CD4-positive, alpha-beta T cell (primary cell): ENCODE data around the gene BUB3. TPM values are rescaled to one million over a fixed set of nuclear protein-coding genes. Genes with fewer than 3 reads are reported as not detected.

Experiments
- ATAC-seq: fragments of 200-7000 bp; cut with Tn5 transposase; one replicate; pipeline ENCODE4 v1.10.0; 2022; ENCODE audit warnings: mild to moderate bottlenecking; ENCODE audit not compliant: poor library complexity
- CTCF ChIA-PET: fragments of 350-600 bp; sonication (Branson Sonifier 250); formaldehyde crosslinking; loops from one replicate; lab custom pipeline; 2021; ENCODE audit warnings: antibody characterized with exemption, inconsistent platforms; lab: Charles Lee
- POLR2A ChIA-PET: fragments of 350-600 bp; sonication (Branson Sonifier 250); formaldehyde crosslinking; loops from one replicate; lab custom pipeline; 2021; ENCODE audit warnings: antibody characterized with exemption, inconsistent platforms; lab: Charles Lee
- DNase-seq, 14 experiments: peaks; one replicate each; pipeline ENCODE4 v3.0.0-alpha.2; 2013 to 2020; ENCODE audit warnings: mixed read lengths in 2 of 14
- H3K27ac ChIP-seq, 2 donors: one replicate each; pipeline versions ENCODE4 v1.5.1 to v1.7.0; 2013; ENCODE audit warnings: low read length in 2 of 2, low read depth in 1 of 2, mild to moderate bottlenecking in 1 of 2
- H3K27me3 ChIP-seq, 2 experiments: 1 replicate in 1 of 2; 2 replicates in 1 of 2; pipeline versions ENCODE4 v1.6.1 to v1.7.0; 2013; ENCODE audit warnings: low read length in 2 of 2, control low read depth in 1 of 2, mild to moderate bottlenecking in 1 of 2, moderate library complexity in 1 of 2; ENCODE audit not compliant: insufficient read depth in 2 of 2, control insufficient read depth in 1 of 2
- H3K36me3 ChIP-seq: one replicate; pipeline ENCODE4 v1.6.1; 2013; ENCODE audit warnings: low read length, control low read depth; ENCODE audit not compliant: insufficient read depth
- H3K4me1 ChIP-seq: one replicate; pipeline ENCODE4 v1.6.1; 2013; ENCODE audit warnings: low read length, control low read depth; ENCODE audit not compliant: insufficient read depth
- H3K4me3 ChIP-seq: one replicate; pipeline ENCODE4 v1.5.1; 2013; ENCODE audit warnings: mild to moderate bottlenecking, low read length, moderate library complexity
- H3K9me3 ChIP-seq, 2 experiments: 1 replicate in 1 of 2; 2 replicates in 1 of 2; pipeline versions ENCODE4 v1.6.1 to v1.7.0; 2013; ENCODE audit warnings: low read length in 2 of 2, mild to moderate bottlenecking in 2 of 2, control low read depth in 1 of 2, moderate library complexity in 1 of 2; ENCODE audit not compliant: control insufficient read depth in 1 of 2, insufficient read depth in 1 of 2
- H3K27ac Mint-ChIP-seq: one replicate; pipeline ENCODE4 v1.8.0; 2020; ENCODE audit warnings: mixed read lengths
- H3K27me3 Mint-ChIP-seq: one replicate; pipeline ENCODE4 v1.8.0; 2021; ENCODE audit warnings: mixed read lengths
- H3K36me3 Mint-ChIP-seq: one replicate; pipeline ENCODE4 v1.8.0; 2021; ENCODE audit warnings: low read depth, mixed read lengths
- H3K4me1 Mint-ChIP-seq: one replicate; pipeline ENCODE4 v1.8.0; 2021; ENCODE audit warnings: low read depth, mixed read lengths
- H3K4me3 Mint-ChIP-seq: one replicate; pipeline ENCODE4 v1.8.0; 2020; ENCODE audit warnings: mild to moderate bottlenecking, mixed read lengths
- H3K9me3 Mint-ChIP-seq: one replicate; pipeline ENCODE4 v1.8.0; 2020; ENCODE audit warnings: mixed read lengths
- intact Hi-C, 2 experiments: fragments of 100-400 bp; cut with DNase I in 1 of 2; cut with micrococcal nuclease in 1 of 2; formaldehyde crosslinking; loops; one replicate each; pipeline versions ENCODE4 v1.15.1 to v1.9.0; 2023 to 2025; cut with DNase I, micrococcal nuclease
- total RNA-seq, 174 experiments: library from RNA in 2 of 174; stranded (reverse) in 2 of 174; gene quantifications; one replicate each; pipeline ENCODE4 v1.2.3 and lab custom pipeline; 2021 to 2026
- TF ChIP-seq, protein P1 (sequence below): fragments of 200-600 bp; IDR thresholded peaks from one replicate; pipeline ENCODE4 v1.8.0; 2022; ENCODE audit warnings: antibody characterized with exemption, mild to moderate bottlenecking

BUB3 gene
- total RNA-seq, 2 experiments from 2014 or later, result 167 to 178 TPM

DNA sequence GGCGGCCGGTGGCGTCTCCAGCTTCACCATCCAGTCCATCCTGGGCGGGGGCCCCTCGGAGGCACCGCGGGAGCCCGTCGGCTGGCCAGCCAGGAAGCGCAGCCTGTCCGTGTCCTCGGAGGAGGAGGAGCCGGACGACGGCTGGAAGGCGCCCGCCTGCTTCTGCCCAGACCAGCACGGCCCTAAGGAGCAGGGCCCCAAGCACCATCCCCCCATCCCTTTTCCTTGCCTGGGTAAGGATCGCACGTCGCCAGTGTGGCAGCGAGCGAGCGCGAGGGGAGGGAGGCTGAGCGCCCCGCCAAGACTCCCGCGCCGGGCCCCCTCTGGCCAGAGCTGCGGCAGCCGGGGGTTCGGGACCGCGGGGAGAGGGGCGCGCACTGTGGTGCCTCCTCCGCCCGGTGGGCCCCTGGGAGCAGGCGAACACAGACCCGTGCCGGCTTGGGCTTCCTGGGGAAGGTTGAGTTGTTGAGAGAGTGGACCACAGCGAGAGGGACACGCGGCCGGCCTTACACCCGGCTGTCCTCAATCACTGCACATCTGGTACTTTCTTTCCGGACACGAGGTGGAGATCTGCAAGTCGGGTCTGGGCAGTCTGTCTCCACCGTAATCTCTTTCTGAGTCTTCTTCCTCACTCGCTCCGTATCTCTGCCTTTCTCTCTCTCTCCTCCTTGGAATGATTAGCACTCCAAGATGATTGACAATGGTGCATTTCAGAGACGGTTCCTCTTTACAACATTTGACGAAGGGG, 5.6 kb upstream of the BUB3 start:
- TF ChIP-seq, protein P1, sequence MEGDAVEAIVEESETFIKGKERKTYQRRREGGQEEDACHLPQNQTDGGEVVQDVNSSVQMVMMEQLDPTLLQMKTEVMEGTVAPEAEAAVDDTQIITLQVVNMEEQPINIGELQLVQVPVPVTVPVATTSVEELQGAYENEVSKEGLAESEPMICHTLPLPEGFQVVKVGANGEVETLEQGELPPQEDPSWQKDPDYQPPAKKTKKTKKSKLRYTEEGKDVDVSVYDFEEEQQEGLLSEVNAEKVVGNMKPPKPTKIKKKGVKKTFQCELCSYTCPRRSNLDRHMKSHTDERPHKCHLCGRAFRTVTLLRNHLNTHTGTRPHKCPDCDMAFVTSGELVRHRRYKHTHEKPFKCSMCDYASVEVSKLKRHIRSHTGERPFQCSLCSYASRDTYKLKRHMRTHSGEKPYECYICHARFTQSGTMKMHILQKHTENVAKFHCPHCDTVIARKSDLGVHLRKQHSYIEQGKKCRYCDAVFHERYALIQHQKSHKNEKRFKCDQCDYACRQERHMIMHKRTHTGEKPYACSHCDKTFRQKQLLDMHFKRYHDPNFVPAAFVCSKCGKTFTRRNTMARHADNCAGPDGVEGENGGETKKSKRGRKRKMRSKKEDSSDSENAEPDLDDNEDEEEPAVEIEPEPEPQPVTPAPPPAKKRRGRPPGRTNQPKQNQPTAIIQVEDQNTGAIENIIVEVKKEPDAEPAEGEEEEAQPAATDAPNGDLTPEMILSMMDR, result no peak
- Histone ChIP-seq H3K27ac (no peak overlapping the region), H3K4me1 (peaks cover 84% of the 10 kb centered on the region), H3K27me3 (peaks cover 77 to 79% of the 10 kb centered on the region in 2 experiments), H3K36me3 (no peaks in the 10 kb centered on the region), H3K9me3 (peaks cover 0 to 51% of the 10 kb centered on the region in 2 experiments), H3K4me3 (peak overlapping the region; percentile 25)
- peaks cover 67% of the 10 kb centered on the region for H3K4me1 Mint-ChIP-seq
- no peaks in the 10 kb centered on the region for H3K36me3 Mint-ChIP-seq
- peak overlapping the region; percentile 80 for H3K4me3 Mint-ChIP-seq
- intact Hi-C loops, result no loop called here
- ATAC-seq, result no peak
- H3K9me3 Mint-ChIP-seq, result no peaks in the 10 kb centered on the region
- ChIA-PET CTCF (interaction anchor here (1.4 to 1.6 kb wide), 2 partner anchors 14 to 15 kb away, joined by 3 to 4 read pairs; no protein-coding TSS in a partner anchor), POLR2A (interaction anchor here (0.6 to 3.1 kb wide), 4 partner anchors 9 to 1313 kb away, joined by 3 to 24 read pairs (median 13); no protein-coding TSS in a partner anchor)
- peaks cover 66% of the 10 kb centered on the region for H3K27me3 Mint-ChIP-seq
- no peak overlapping the region for H3K27ac Mint-ChIP-seq
- peak in 1 of 14 experiments; percentile 17 for DNase-seq

DNA sequence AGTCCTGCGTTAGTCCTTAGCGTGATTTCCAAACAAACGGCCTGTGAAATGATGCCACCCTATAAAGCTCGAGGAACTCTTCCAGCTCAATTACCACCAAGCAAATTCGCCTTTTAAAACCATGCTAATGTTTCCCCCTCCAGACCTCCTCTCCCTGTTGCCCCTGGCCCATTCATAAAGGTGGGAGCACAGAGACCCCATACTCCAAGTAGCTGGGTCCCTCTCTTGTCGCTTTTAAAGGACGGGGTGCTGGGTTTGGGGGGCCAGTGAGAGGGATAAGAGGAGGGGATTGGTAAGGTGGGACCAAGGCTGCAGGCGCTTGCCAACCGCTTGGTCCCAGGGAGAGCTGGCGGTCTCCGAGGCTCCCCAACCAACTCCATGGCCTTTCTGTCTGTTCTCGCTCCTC, 5.0 kb upstream of the BUB3 start:
- Mint-ChIP-seq H3K27me3 (peaks cover 60% of the 10 kb centered on the region), H3K9me3 (no peaks in the 10 kb centered on the region), H3K4me1 (peaks cover 67% of the 10 kb centered on the region), H3K36me3 (peaks cover 4% of the 10 kb centered on the region), H3K4me3 (peak overlapping the region; percentile 80), H3K27ac (no peak overlapping the region)
- Histone ChIP-seq H3K36me3 (no peaks in the 10 kb centered on the region), H3K4me3 (peak overlapping the region; percentile 51), H3K4me1 (peaks cover 82% of the 10 kb centered on the region), H3K27ac (no peak overlapping the region), H3K27me3 (peaks cover 71 to 73% of the 10 kb centered on the region in 2 experiments), H3K9me3 (peaks cover 0 to 50% of the 10 kb centered on the region in 2 experiments)
- ATAC-seq (no peak), DNase-seq (peak in 1 of 14 experiments; percentile 14)
- intact Hi-C loops, result no loop called here
- TF ChIP-seq, protein P1, result no peak
- ChIA-PET POLR2A (interaction anchor here (0.6 to 3.1 kb wide), 5 partner anchors 10 to 1313 kb away, joined by 3 to 24 read pairs (median 3); no protein-coding TSS in a partner anchor), CTCF (interaction anchor here (1.4 to 1.9 kb wide), 3 partner anchors 15 to 78 kb away, joined by 3 to 4 read pairs (median 4); no protein-coding TSS in a partner anchor)

DNA sequence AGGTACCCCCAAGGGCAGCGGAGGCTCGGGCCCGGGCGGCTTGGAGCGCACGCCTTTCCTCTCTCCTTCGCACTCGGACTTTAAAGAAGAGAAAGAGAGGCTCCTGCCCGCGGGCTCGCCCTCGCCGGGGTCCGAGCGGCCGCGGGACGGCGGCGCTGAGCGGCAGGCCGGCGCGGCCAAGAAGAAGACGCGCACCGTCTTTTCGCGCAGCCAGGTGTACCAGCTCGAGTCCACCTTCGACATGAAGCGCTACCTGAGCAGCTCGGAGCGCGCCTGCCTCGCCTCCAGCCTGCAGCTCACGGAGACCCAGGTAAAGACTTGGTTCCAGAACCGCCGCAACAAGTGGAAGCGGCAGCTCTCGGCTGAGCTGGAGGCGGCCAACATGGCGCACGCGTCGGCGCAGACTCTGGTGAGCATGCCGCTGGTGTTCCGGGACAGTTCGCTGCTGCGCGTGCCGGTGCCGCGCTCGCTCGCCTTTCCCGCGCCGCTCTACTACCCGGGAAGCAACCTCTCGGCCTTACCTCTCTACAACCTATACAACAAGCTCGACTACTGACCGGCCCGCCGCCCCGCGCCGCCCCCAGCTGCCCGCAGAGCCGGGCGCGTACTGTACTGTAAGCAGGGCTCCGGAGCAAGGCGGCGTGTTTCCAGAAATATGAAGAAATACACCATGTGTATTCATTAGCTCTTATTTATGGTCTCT, 4.5 kb upstream of the BUB3 start:
- H3K9me3 Mint-ChIP-seq, result no peaks in the 10 kb centered on the region
- POLR2A ChIA-PET, result interaction anchor here (1.2 to 3.1 kb wide), 4 partner anchors 10 to 96 kb away, joined by 3 to 24 read pairs (median 13); no protein-coding TSS in a partner anchor
- CTCF ChIA-PET, result interaction anchor here (1.4 to 1.9 kb wide), 3 partner anchors 15 to 78 kb away, joined by 3 to 4 read pairs (median 4); no protein-coding TSS in a partner anchor
- H3K36me3 ChIP-seq, result no peaks in the 10 kb centered on the region
- peaks cover 55% of the 10 kb centered on the region for H3K27me3 Mint-ChIP-seq
- ATAC-seq (no peak), DNase-seq (peak in 7 of 14 experiments; percentile 42 to 76 (median 51))
- H3K27ac Mint-ChIP-seq, result no peak overlapping the region
- H3K4me1 ChIP-seq, result peaks cover 77% of the 10 kb centered on the region
- H3K27ac ChIP-seq, result no peak overlapping the region
- H3K4me1 Mint-ChIP-seq, result peaks cover 64% of the 10 kb centered on the region
- TF ChIP-seq, protein P1, result no peak
- H3K9me3 ChIP-seq, result peaks cover 0 to 50% of the 10 kb centered on the region in 2 experiments
- H3K4me3 ChIP-seq, result peak overlapping the region; percentile 51
- H3K27me3 ChIP-seq, result peaks cover 65 to 67% of the 10 kb centered on the region in 2 experiments
- intact Hi-C loops, result loop anchor here (5.0 to 10.0 kb wide), 8 partner anchors 142 to 1768 kb away; partner anchors contain the start of genes ACADSB (in 1 of the 2), EEF1AKMT2 (in 1 of the 2), FAM24B (in 1 of the 2) and IKZF5 (in 1 of the 2)
- peak overlapping the region; percentile 89 for H3K4me3 Mint-ChIP-seq
- H3K36me3 Mint-ChIP-seq, result peaks cover 7% of the 10 kb centered on the region
